Measurements from ENCODE around the gene CELA3A. TPM values are rescaled to one million over a fixed set of nuclear protein-coding genes. Genes with fewer than 3 reads are reported as not detected.

Gene CELA3A
- total RNA-seq, 1 experiment from 2014 or later: not detected

GRCh38 chr1:22041505-22041904 is 40.0 kb downstream of the CELA3A start:
- intact Hi-C loops (cut with micrococcal nuclease; ENCODE audit: unreplicated experiment): no loop called here
- no peak for DNase-seq (ENCODE audit: low spot score)
- Histone ChIP-seq H3K9me3 (ENCODE audit: low read depth, low read length, poor library complexity, severe bottlenecking) (no peaks in the 10 kb centered on the region), H3K36me3 (ENCODE audit: insufficient read depth, low read length, poor library complexity, severe bottlenecking) (no peaks in the 10 kb centered on the region), H3K27ac (ENCODE audit: low read depth, low read length, poor library complexity, severe bottlenecking) (no peak overlapping the region), H3K4me3 (ENCODE audit: low read depth, low read length, poor library complexity, severe bottlenecking) (no peak overlapping the region), H3K27me3 (replicated peaks; ENCODE audit: insufficient read depth, low read depth, low read length, poor library complexity) (no peaks in the 10 kb centered on the region), H3K4me1 (ENCODE audit: insufficient read depth, low read length, poor library complexity, severe bottlenecking) (peaks cover 19% of the 10 kb centered on the region)
- BruUV-seq (replicated peaks): no TSS peak
- CTCF ChIA-PET: no interaction called here
- TF ChIP-seq CTCF (conservative IDR thresholded peaks at IDR 0.05; ENCODE audit: low read depth, low read length) (no peak), EZH2 (IDR thresholded peaks at IDR 0.05; ENCODE audit: borderline replicate concordance, low read depth, low read length, poor library complexity, severe bottlenecking) (no peak)
- POLR2A ChIA-PET (ENCODE audit: low non-redundant PET): no interaction called here

DNA sequence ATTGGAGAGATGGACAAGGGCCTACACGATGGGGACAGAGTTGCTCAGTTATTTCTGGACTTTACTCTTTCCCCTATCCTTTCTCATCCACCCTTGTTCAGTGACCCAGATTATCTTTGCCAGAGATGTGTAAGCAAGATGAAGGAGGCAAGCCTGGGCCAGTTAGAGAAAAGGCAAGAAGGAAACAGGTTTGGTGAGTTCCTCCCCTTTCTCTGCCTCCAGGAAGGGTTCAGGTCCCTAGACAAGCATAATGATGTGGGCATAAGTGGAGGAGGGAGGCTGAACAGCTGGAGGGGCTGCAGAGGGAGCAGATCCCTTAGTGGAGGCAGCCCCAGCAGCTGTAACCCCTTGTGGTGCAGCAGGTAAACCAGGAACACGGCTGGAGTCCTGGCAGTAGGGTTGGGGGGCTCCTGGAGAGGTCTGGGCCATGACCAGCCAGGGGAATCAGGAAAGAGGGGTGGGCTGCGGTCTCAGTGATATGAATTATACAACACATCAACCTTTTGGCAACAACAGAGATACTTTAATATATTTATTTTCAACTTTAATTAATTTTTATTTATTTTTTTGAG is 41.8 kb downstream of the CELA3A start:
- Histone ChIP-seq H3K36me3 (ENCODE audit: insufficient read depth, low read length, poor library complexity, severe bottlenecking) (no peaks in the 10 kb centered on the region), H3K4me3 (ENCODE audit: low read depth, low read length, poor library complexity, severe bottlenecking) (no peak overlapping the region), H3K27ac (ENCODE audit: low read depth, low read length, poor library complexity, severe bottlenecking) (no peak overlapping the region), H3K4me1 (ENCODE audit: insufficient read depth, low read length, poor library complexity, severe bottlenecking) (peaks cover 19% of the 10 kb centered on the region), H3K9me3 (ENCODE audit: low read depth, low read length, poor library complexity, severe bottlenecking) (no peaks in the 10 kb centered on the region), H3K27me3 (replicated peaks; ENCODE audit: insufficient read depth, low read depth, low read length, poor library complexity) (no peaks in the 10 kb centered on the region)
- intact Hi-C loops (cut with micrococcal nuclease; ENCODE audit: unreplicated experiment): no loop called here
- no peak for TF ChIP-seq EZH2 (IDR thresholded peaks at IDR 0.05; ENCODE audit: borderline replicate concordance, low read depth, low read length, poor library complexity, severe bottlenecking)
- TF ChIP-seq CTCF (conservative IDR thresholded peaks at IDR 0.05; ENCODE audit: low read depth, low read length): no peak
- no TSS peak for BruUV-seq (replicated peaks)
- no peak for DNase-seq (ENCODE audit: low spot score)
- CTCF ChIA-PET: no interaction called here
- POLR2A ChIA-PET (ENCODE audit: low non-redundant PET): no interaction called here

- Histone ChIP-seq H3K27me3 (replicated peaks; ENCODE audit: insufficient read depth, low read depth, low read length, poor library complexity) (no peaks in the 10 kb centered on the region), H3K9me3 (ENCODE audit: low read depth, low read length, poor library complexity, severe bottlenecking) (no peaks in the 10 kb centered on the region), H3K27ac (ENCODE audit: low read depth, low read length, poor library complexity, severe bottlenecking) (no peak overlapping the region), H3K4me1 (ENCODE audit: insufficient read depth, low read length, poor library complexity, severe bottlenecking) (peaks cover 13% of the 10 kb centered on the region), H3K4me3 (ENCODE audit: low read depth, low read length, poor library complexity, severe bottlenecking) (no peak overlapping the region), H3K36me3 (ENCODE audit: insufficient read depth, low read length, poor library complexity, severe bottlenecking) (no peaks in the 10 kb centered on the region)
- no TSS peak for BruUV-seq (replicated peaks)
- no peak for TF ChIP-seq CTCF (conservative IDR thresholded peaks at IDR 0.05; ENCODE audit: low read depth, low read length)
- no peak for TF ChIP-seq EZH2 (IDR thresholded peaks at IDR 0.05; ENCODE audit: borderline replicate concordance, low read depth, low read length, poor library complexity, severe bottlenecking)
- ChIA-PET POLR2A (ENCODE audit: low non-redundant PET) (interaction anchor here (0.6 kb wide), 1 partner anchor 1159 kb away, joined by 4 read pairs; no protein-coding TSS in a partner anchor), CTCF (no interaction called here)
- intact Hi-C loops (cut with micrococcal nuclease; ENCODE audit: unreplicated experiment): no loop called here
- no peak for DNase-seq (ENCODE audit: low spot score)
Observed at GRCh38 chr1:22044690-22045420, 43.4 kb downstream of the CELA3A start.
